HEK293 (cell line): ENCODE data around the gene EPO.

Experiments used
- CTCF ChIP-seq: fragments of 450-650 bp; formaldehyde crosslinking; IDR thresholded peaks from 2 replicates; pipeline ENCODE4 v1.5.1; 2016; ENCODE audit warnings: missing biosample characterization, missing genetic modification characterization
- HOXA7 ChIP-seq: sonication (generic); formaldehyde crosslinking; IDR thresholded peaks from 2 replicates; pipeline ENCODE4 v1.8.1; 2022; ENCODE audit warnings: missing genetic modification reagents, borderline replicate concordance
- HOXC10 ChIP-seq: sonication (generic); formaldehyde crosslinking; IDR thresholded peaks from 2 replicates; pipeline ENCODE4 v1.8.1; 2023; ENCODE audit warnings: mild to moderate bottlenecking, missing genetic modification reagents
- KLF8 ChIP-seq: fragments of 450-650 bp; formaldehyde crosslinking; IDR thresholded peaks from 2 replicates; pipeline ENCODE4 v1.5.1; 2016; ENCODE audit warnings: missing biosample characterization, missing genetic modification characterization
- TRIM28 ChIP-seq: IDR thresholded peaks from 2 replicates; pipeline ENCODE4 v1.6.1; 2011; ENCODE audit warnings: low read length, control low read depth, borderline replicate concordance
- ZBTB17 ChIP-seq: fragments of 450-650 bp; formaldehyde crosslinking; IDR thresholded peaks from 2 replicates; pipeline ENCODE4 v1.5.1; 2016; ENCODE audit warnings: missing biosample characterization, missing genetic modification characterization
- ZBTB26 ChIP-seq: fragments of 450-650 bp; formaldehyde crosslinking; optimal IDR thresholded peaks from 2 replicates; pipeline ENCODE3; 2016; ENCODE audit warnings: missing biosample characterization, mild to moderate bottlenecking, missing genetic modification characterization
- ZBTB48 ChIP-seq: fragments of 450-650 bp; formaldehyde crosslinking; IDR thresholded peaks from 2 replicates; pipeline ENCODE4 v1.5.1; 2016; ENCODE audit warnings: missing biosample characterization, missing genetic modification characterization
- ZBTB49 ChIP-seq: fragments of 450-650 bp; formaldehyde crosslinking; IDR thresholded peaks from 2 replicates; pipeline ENCODE4 v1.5.1; 2016; ENCODE audit warnings: missing biosample characterization, missing genetic modification characterization, low read depth
- ZEB2 ChIP-seq: fragments of 450-650 bp; formaldehyde crosslinking; IDR thresholded peaks from 2 replicates; pipeline ENCODE4 v1.5.1; 2016; ENCODE audit warnings: missing biosample characterization, missing genetic modification characterization
- ZFP41 ChIP-seq: fragments of 450-650 bp; formaldehyde crosslinking; IDR thresholded peaks from 2 replicates; pipeline ENCODE4 v1.5.1; 2016; ENCODE audit warnings: missing biosample characterization, missing genetic modification characterization, borderline replicate concordance
- ZIC2 ChIP-seq: fragments of 450-650 bp; formaldehyde crosslinking; IDR thresholded peaks from 2 replicates; pipeline ENCODE4 v1.5.1; 2016; ENCODE audit warnings: missing biosample characterization, missing genetic modification characterization
- ZNF311 ChIP-seq: fragments of 450-650 bp; formaldehyde crosslinking; IDR thresholded peaks from 2 replicates; pipeline ENCODE4 v1.5.1; 2017; ENCODE audit warnings: missing biosample characterization, missing genetic modification characterization, borderline replicate concordance
- ZNF341 ChIP-seq: fragments of 450-650 bp; formaldehyde crosslinking; IDR thresholded peaks from 2 replicates; pipeline ENCODE4; 2016; ENCODE audit warnings: low read depth, missing biosample characterization, missing genetic modification characterization
- ZNF37A ChIP-seq: fragments of 450-650 bp; IDR thresholded peaks from 2 replicates; pipeline ENCODE4 v1.5.1; 2018; ENCODE audit warnings: missing biosample characterization, missing genetic modification characterization
- ZNF513 ChIP-seq: fragments of 450-650 bp; IDR thresholded peaks from 2 replicates; pipeline ENCODE4 v1.5.1; 2018; ENCODE audit warnings: missing biosample characterization, missing genetic modification characterization
- ZNF518A ChIP-seq: fragments of 450-650 bp; formaldehyde crosslinking; conservative IDR thresholded peaks from 2 replicates; pipeline ENCODE4 v1.5.1; 2016; ENCODE audit warnings: low read depth, missing biosample characterization, missing genetic modification characterization
- ZNF530 ChIP-seq: fragments of 450-650 bp; formaldehyde crosslinking; IDR thresholded peaks from 2 replicates; pipeline ENCODE4 v1.5.1; 2016; ENCODE audit warnings: low read depth, missing biosample characterization, missing genetic modification characterization
- ZNF558 ChIP-seq: fragments of 450-650 bp; formaldehyde crosslinking; IDR thresholded peaks from 2 replicates; pipeline ENCODE4 v1.5.1; 2016; ENCODE audit warnings: missing biosample characterization, missing genetic modification characterization
- ZNF645 ChIP-seq: fragments of 450-650 bp; formaldehyde crosslinking; IDR thresholded peaks from 2 replicates; pipeline ENCODE4; 2016; ENCODE audit warnings: missing biosample characterization, missing genetic modification characterization
- ZNF660 ChIP-seq: fragments of 450-650 bp; IDR thresholded peaks from 2 replicates; pipeline ENCODE4 v1.5.1; 2018; ENCODE audit warnings: missing biosample characterization, mild to moderate bottlenecking, missing genetic modification characterization
- ZNF670 ChIP-seq: fragments of 450-650 bp; formaldehyde crosslinking; IDR thresholded peaks from 2 replicates; pipeline ENCODE4 v1.5.1; 2016; ENCODE audit warnings: missing biosample characterization, missing genetic modification characterization, low read depth
- ZNF692 ChIP-seq: fragments of 450-650 bp; formaldehyde crosslinking; IDR thresholded peaks from 2 replicates; pipeline ENCODE4 v1.5.1; 2016; ENCODE audit warnings: missing biosample characterization, missing genetic modification characterization
- ZNF768 ChIP-seq: fragments of 450-650 bp; formaldehyde crosslinking; IDR thresholded peaks from 2 replicates; pipeline ENCODE4 v1.5.1; 2018; ENCODE audit warnings: missing biosample characterization, mild to moderate bottlenecking, missing genetic modification characterization
- ZNF785 ChIP-seq: fragments of 450-650 bp; formaldehyde crosslinking; IDR thresholded peaks from 2 replicates; pipeline ENCODE4 v1.5.1; 2016; ENCODE audit warnings: missing biosample characterization, missing genetic modification characterization

Gene EPO

DNA sequence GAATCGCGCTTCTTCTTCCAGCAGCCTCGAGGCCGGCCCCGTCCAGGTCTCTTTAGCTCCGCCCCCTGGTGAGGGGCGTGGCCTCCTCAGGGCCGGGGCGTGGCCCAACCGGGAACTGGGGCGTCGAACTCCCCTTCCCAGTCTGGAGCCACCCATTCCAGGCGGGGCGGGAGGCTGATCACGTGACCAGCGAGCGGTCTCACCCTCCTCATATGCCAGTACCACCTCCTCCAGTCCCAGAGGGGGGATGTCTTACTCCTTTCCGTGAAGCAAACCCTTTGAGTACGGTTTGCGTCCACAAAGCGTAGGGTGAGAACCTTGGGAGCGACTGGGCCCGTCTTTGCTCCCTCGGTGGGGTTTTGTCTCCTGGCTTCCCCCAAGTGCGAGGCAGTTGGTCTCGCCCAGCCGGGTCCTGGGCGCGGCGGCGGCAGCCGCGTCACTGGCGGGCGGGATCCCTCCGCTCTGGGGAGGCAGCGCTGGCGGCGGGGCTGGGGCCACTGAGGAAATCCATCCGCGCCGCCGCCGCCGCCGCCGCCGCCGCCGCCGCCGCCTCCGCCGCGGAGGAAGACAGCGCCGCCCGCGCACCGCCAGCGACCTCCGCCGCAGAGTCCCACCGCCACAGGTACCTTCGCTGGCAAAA lies 46.8 kb upstream of the EPO start, which contains the start of gene GNB2 (continued):
- TF ChIP-seq ZBTB26 (tag by site-specific recombination) (peak; percentile 77), ZNF37A (no peak; the same call in 1 of the 2 replicates), ZNF518A (tag by site-specific recombination) (no peak), ZNF341 (peak; percentile 25; the same call in 1 of the 2 replicates), ZNF692 (tag by site-specific recombination) (peak; percentile 96), ZNF785 (peak; percentile 68; the same call in 1 of the 2 replicates), ZIC2 (peak; percentile 40; the same call in 1 of the 2 replicates), ZEB2 (peak; percentile 99), HOXA7 (CRISPR knock-in tag) (no peak), ZBTB17 (peak; percentile 93), ZNF670 (tag by site-specific recombination) (no peak), HOXC10 (no peak), ZNF660 (tag by site-specific recombination) (peak; percentile 98), ZNF645 (tag by site-specific recombination) (no peak), ZNF558 (tag by site-specific recombination) (peak; percentile 74; the same call in 1 of the 2 replicates), KLF8 (tag by site-specific recombination) (peak; percentile 99), ZNF768 (tag by site-specific recombination) (no peak), TRIM28 (no peak), ZNF513 (tag by site-specific recombination) (peak; percentile 66), ZNF530 (tag by site-specific recombination) (no peak), ZBTB48 (peak; percentile 81), ZFP41 (no peak), ZNF311 (tag by site-specific recombination) (no peak), CTCF (no peak), ZBTB49 (tag by site-specific recombination) (no peak)
